GM19351 (cell line): ENCODE results near the gene PIK3CD.
A peak's percentile ranks its signal among the peaks of the same experiment; 100 is the strongest.
"Not testable (repeated sequence)": the region's sequence is repeated elsewhere in the genome, so short reads cannot be mapped to it uniquely, and the experiment has no call there.

Source experiments
- ATAC-seq: cut with Tn5 transposase; IDR thresholded peaks from one replicate; pipeline ENCODE4 v1.9.1; 2021; ENCODE audit warnings: mild to moderate bottlenecking, moderate library complexity; ENCODE audit not compliant: unreplicated experiment

Gene PIK3CD

GRCh38 chr1:9653491-9654050 is 2.0 kb downstream of the PIK3CD start:
- ATAC-seq, result no peak

DNA sequence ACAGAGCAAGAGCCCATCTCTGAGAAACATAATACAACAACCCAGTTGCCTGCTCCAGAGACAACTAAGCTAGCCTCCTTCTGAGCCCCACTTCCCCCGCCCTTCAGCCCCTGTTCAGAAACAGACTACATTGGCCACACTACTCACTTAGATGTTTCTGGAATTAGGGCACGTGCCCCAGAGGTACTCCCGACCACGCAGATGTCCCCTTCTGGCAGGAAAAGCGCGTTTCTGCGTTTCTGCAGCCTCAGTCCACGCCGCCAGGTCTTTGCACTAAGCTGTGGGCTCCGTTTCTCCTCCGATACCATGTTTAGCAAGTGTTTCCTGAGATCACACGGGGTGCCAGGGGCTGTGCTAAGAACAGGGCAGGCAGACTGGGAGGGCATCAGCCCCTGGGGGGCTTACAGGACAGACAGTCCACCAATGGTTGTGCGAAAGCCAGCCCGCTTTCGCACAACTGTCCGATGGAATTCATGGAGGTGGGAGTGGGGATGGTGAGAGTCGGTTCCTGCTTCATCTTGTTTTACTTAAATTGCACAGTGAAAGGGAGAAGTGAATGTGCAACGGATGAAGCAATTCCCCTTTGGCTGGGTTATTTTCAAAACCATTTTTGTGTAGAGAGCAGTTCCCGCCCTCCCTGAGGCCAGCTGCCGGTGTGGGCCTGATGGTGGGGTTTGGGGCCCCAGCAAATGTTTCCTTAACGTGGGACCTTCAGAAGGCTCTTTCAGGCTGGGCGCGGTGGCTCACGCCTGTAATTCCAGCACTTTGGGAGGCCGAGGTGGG is 2.7 kb downstream of the PIK3CD start:
- no peak for ATAC-seq

GRCh38 chr1:9654834-9655723 is 3.5 kb downstream of the PIK3CD start:
- ATAC-seq, result no peak

GRCh38 chr1:9655836-9656235 is 4.3 kb downstream of the PIK3CD start:
- no peak for ATAC-seq

DNA sequence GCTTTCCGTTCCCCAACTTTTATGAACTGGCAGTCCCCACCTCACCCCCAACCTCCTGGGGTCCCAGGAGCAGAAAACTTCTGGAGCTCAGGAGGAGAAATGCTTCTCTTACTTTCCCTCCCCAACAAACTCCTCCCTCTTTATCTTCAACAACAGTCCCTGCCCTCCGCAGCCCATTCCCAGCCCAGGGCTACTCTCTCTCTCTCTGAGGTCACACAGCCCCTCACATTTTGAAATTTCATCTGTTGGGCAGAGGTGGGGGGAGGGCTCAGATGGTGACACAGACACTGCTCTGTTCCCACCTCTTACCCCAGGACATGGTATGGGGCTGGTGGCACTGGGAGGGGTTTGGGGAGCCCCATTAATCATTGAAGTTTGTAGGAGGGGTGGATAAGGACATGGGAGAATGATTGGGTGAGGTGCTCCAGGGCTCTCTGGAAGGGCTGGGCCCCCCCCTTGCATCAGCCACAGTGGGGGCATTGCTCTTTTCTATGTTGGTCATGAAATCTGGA is 6.0 kb downstream of the PIK3CD start:
- ATAC-seq, result no peak

GRCh38 chr1:9658199-9658598 is 6.7 kb downstream of the PIK3CD start:
- ATAC-seq, result no peak

- no peak for ATAC-seq
Measured at GRCh38 chr1:9659328-9659727, 7.8 kb downstream of the PIK3CD start.

DNA sequence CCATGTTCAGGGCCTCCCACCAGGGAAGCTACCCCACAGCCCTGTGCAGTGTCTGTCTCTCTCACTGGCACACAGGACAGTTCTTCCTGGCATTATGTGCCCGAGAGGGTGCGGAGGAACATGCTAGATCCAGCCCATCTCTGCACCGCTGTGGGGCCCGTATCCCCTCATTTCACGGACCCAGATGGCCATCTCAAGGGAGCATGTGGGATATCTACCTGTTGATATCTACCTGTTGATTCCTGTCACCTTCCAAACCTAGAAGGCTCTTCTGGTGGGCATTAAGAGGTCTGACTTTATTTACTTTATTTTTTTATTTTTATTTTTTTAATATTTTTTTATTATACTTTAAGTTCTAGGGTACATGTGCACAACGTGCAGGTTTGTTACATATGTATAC is 11.7 kb downstream of the PIK3CD start:
- no peak for ATAC-seq

DNA sequence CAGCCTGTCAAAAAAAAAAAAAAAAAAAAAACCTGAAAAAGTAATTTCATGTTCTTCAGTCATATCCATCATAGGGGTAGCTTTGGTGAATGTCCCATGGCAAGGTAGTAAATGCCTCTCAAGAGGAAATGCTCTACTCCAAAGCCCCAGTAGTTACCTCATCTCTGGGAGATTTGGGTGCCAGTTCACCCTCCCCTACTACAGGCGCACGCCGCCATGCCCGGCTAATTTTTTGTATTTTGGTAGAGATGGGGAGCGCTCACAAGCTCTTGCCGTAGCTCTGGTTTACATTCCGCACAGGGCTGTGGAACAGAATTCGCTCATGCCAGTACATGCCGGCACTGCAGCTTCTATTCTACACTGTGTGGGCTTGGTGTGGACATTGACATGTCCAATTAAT is 13.7 kb downstream of the PIK3CD start:
- no peak for ATAC-seq

DNA sequence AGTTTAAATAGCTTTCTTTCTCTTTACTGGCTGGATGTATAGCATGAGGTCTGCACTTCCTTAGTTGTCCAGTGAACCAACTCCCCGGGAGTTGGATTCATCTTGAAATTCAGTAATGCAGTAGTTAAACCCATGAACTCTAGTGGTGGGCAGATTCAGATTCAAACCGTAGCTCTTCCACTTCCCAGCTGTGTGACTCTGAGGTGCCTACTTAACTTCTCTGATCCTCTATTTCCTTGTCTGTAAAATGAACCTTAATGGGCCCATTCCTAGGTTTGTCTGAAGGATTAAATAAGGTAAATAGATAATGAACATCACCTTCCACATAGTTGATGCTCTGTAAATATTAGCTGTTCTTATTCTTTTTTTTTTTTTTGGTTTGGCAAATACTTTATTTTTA is 16.5 kb downstream of the PIK3CD start:
- no peak for ATAC-seq

DNA sequence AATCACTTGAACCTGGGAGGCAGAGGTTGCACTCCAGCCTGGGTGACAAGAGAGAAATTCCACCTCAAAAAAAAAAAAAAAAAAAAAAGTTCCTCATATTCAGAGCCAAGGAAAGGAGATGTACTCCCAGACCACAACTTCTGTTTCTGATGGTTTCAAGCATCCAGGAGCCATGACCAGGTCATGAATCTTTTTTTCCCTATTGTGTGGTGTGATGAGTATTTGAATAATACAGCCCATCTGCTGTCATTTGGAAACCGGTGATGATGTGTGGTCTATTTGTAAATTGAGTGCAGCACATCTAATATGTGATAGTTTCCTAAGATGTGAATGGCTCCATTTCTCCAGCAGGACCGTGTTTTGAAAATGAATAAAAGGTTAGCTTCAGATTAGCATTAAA is 18.6 kb downstream of the PIK3CD start:
- no peak for ATAC-seq

DNA sequence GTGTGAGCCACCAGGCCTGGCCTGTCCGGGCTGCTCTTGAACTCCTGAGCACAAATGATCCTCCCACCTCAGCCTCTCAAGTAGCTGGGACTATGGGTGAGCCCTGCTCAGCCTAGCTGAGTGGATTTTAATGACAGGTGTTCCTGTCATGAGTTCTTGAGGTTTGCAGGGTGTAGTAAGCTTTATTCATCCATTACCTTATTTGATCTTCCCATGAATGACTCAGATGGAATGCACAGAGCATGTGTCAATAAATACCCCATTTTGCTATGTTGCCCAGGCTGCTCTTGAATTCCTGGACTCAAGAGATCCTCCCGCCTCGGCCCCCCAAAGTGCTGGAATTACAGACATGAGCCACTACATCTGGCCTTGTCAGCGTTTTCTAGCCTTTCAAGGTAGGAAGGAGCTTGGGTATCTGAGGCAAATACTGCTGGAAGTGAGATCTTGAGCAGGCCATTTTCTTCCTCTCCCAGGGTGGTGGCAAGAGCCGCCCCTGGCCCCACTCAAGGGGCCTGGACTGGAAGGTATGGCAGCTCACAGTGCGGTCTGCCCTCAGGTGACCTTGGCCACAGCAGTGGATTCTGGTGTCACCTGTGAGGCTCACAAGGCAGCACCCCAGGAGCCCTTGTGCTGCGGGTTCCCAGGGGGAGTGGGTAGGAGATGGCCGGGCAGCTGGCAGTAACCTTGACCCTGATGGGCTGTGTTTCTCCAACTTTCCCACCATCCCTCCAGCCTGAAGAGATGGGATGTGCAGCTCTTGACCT is 20.0 kb downstream of the PIK3CD start:
- no peak for ATAC-seq

DNA sequence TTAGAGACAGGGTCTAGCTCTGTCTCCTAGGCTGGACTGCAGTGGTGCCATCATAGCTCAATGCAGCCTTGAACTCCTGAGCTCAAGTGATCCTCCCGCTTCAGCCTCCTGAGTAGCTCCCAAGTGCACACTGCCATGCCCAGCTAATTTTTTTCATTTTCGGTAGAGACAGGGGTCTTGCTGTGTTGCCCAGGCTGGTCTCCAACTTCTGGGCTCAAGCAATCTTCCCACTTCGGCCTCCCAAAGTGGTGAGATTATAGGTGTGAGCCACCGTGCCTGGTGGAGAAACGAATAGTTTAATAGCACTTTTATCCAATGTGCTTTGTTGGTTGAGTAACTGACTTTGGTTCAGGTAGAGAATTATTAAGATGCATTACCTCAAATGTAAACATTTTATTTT is 20.9 kb downstream of the PIK3CD start:
- no peak for ATAC-seq

- ATAC-seq, result no peak
Measured at GRCh38 chr1:9675393-9675792, 23.9 kb downstream of the PIK3CD start.

GRCh38 chr1:9676128-9676527 is 24.6 kb downstream of the PIK3CD start:
- not testable (repeated sequence) for ATAC-seq

- ATAC-seq, result no peak
Measured at GRCh38 chr1:9676815-9677393, 25.4 kb downstream of the PIK3CD start.

- ATAC-seq, result no peak
Measured at GRCh38 chr1:9680091-9680490, 28.6 kb downstream of the PIK3CD start.

GRCh38 chr1:9680828-9681227 is 29.3 kb downstream of the PIK3CD start:
- ATAC-seq, result no peak

- ATAC-seq, result no peak
Measured at GRCh38 chr1:9684801-9685200, 33.3 kb downstream of the PIK3CD start.

GRCh38 chr1:9687120-9687873 is 35.8 kb downstream of the PIK3CD start:
- peak; percentile 32 for ATAC-seq
